HCT116 (cell line): ENCODE data around the gene COPS2.

Experiments used
- ATF3 ChIP-seq: IDR thresholded peaks from 2 replicates; pipeline ENCODE4 v1.6.1; 2012
- CEBPB ChIP-seq: IDR thresholded peaks from 2 replicates; pipeline ENCODE4 v1.6.1; 2012; ENCODE audit warnings: low read depth
- CTCF ChIP-seq, 3 experiments: fragments of 200-600 bp in 1 of 3; sonication (generic) in 1 of 3; IDR thresholded peaks in 2 of 3; conservative IDR thresholded peaks in 1 of 3; 2 replicates each; pipeline ENCODE4 v1.5.1; 2012 to 2017; ENCODE audit warnings: low read depth in 2 of 3, low read length in 2 of 3, antibody characterized with exemption in 1 of 3, borderline replicate concordance in 1 of 3, control low read depth in 1 of 3, mild to moderate bottlenecking in 1 of 3, mixed read lengths in 1 of 3, mixed run types in 1 of 3, moderate library complexity in 1 of 3; ENCODE audit not compliant: insufficient read depth in 1 of 3
- ELF1 ChIP-seq: IDR thresholded peaks from 2 replicates; pipeline ENCODE4 v1.6.1; 2012; ENCODE audit warnings: low read depth, borderline replicate concordance
- EZH2 ChIP-seq: fragments of 200-600 bp; sonication (generic); IDR thresholded peaks from 2 replicates; pipeline ENCODE4 v1.6.1; 2017; ENCODE audit warnings: antibody characterized with exemption, mixed run types
- EZH2phosphoT487 ChIP-seq: fragments of 200-600 bp; IDR thresholded peaks from 2 replicates; pipeline ENCODE4 v1.6.1; 2018; ENCODE audit warnings: antibody characterized with exemption, borderline replicate concordance
- MAX ChIP-seq: IDR thresholded peaks from 2 replicates; pipeline ENCODE4 v1.6.1; 2012
- POLR2A ChIP-seq: IDR thresholded peaks from 2 replicates; pipeline ENCODE4 v1.7.0; 2011; ENCODE audit warnings: borderline replicate concordance; ENCODE audit not compliant: insufficient read depth, insufficient read length; ENCODE audit errors: extremely low read depth
- POLR2AphosphoS5 ChIP-seq: IDR thresholded peaks from 2 replicates; pipeline ENCODE4 v1.6.1; 2011; ENCODE audit warnings: mild to moderate bottlenecking, low read depth, low read length, moderate library complexity
- RAD21 ChIP-seq: IDR thresholded peaks from 2 replicates; pipeline ENCODE4 v1.6.1; 2012; ENCODE audit warnings: low read depth, mild to moderate bottlenecking
- YY1 ChIP-seq: IDR thresholded peaks from 2 replicates; pipeline ENCODE4 v1.6.1; 2011; ENCODE audit warnings: low read length, low read depth, moderate library complexity, mild to moderate bottlenecking; ENCODE audit not compliant: insufficient replicate concordance; ENCODE audit errors: extremely low read depth

- TF ChIP-seq POLR2A (no peak), CTCF (IDR thresholded peaks at IDR 0.05 in 2 of 3, conservative IDR thresholded peaks at IDR 0.05 in 1 of 3; ENCODE audit: borderline replicate concordance in 1 of 3, insufficient read depth in 1 of 3, low read depth in 2 of 3, low read length in 2 of 3) (no peak), YY1 (no peak), MAX (no peak), CEBPB (no peak), RAD21 (no peak), ELF1 (no peak), POLR2AphosphoS5 (no peak), EZH2 (no peak), ATF3 (no peak), EZH2phosphoT487 (no peak)
Observed at GRCh38 chr15:49135911-49136310, 19.5 kb downstream of the COPS2 start.
